Gastroesophageal sphincter (tissue), 3 donors: Measurements from ENCODE around the gene HSP90AA1.

ENCODE experiments used
- CTCF ChIP-seq, 4 experiments: fragments of 200-600 bp in 2 of 4; fragments of 450-650 bp in 2 of 4; sonication (generic) in 1 of 4; IDR thresholded peaks; one replicate each; pipeline ENCODE4 v1.5.1; 2017 to 2019; ENCODE audit warnings: antibody characterized with exemption in 4 of 4, mild to moderate bottlenecking in 2 of 4, moderate library complexity in 2 of 4
- POLR2A ChIP-seq, 2 donors: fragments of 450-650 bp; IDR thresholded peaks; one replicate each; pipeline ENCODE4 v1.6.1; 2017; ENCODE audit warnings: antibody characterized with exemption in 2 of 2, mild to moderate bottlenecking in 2 of 2, moderate library complexity in 1 of 2

- TF ChIP-seq CTCF (IDR thresholded peaks at IDR 0.05): no peak
- no peak for TF ChIP-seq POLR2A (IDR thresholded peaks at IDR 0.05)
These were observed 24.3 kb upstream of the HSP90AA1 start for GRCh38 chr14:102111101-102111500.
